HepG2 (cell line): ENCODE data around the gene MED13. TPM values are rescaled to one million over a fixed set of nuclear protein-coding genes. Genes with fewer than 3 reads are reported as not detected.
"Not testable (repeated sequence)": the region's sequence is repeated elsewhere in the genome, so short reads cannot be mapped to it uniquely, and the experiment has no call there.

Experiments used
- ATAC-seq: fragments of 200-7000 bp; cut with Tn5 transposase; 3 replicates; pipeline ENCODE4 v1.9.1; 2020; ENCODE audit warnings: mild to moderate bottlenecking, moderate library complexity
- BruUV-seq: library from RNA; stranded (reverse); fragments of 400-500 nt; replicated peaks from 2 replicates; lab custom pipeline; 2021; lab: Mats Ljungman, UMichigan
- CTCF ChIA-PET: fragments of 300-600 bp; formaldehyde crosslinking; extraction: SDS; loops from one replicate; lab custom pipeline; 2021; ENCODE audit warnings: low total read pairs, inconsistent platforms, low intra/inter-chr PET ratio; lab: Yijun Ruan, JAX
- POLR2A ChIA-PET: fragments of 350-600 bp; sonication (Branson Sonifier 250); formaldehyde crosslinking; loops from one replicate; lab custom pipeline; 2020; ENCODE audit warnings: antibody characterized with exemption, inconsistent platforms; lab: Yijun Ruan, JAX
- DNase-seq: peaks from one replicate; pipeline ENCODE4 v3.0.0-alpha.2; 2015; ENCODE audit warnings: low spot score
- FAIRE-seq: peaks from 3 replicates; lab custom pipeline; 2011; peaks lifted over from hg19 to GRCh38; lab: Jason Lieb, UNC
- H2AFZ ChIP-seq: one replicate; pipeline ENCODE4 v1.6.1; 2011; ENCODE audit warnings: low read length, inconsistent platforms
- H3K27ac ChIP-seq: fragments of 300-600 bp; 3 replicates; pipeline ENCODE4 v1.8.0; 2011; ENCODE audit warnings: mixed run types, mild to moderate bottlenecking, mixed read lengths, low read length, inconsistent platforms; ENCODE audit not compliant: insufficient read depth; ENCODE audit errors: extremely low read length
- H3K27me3 ChIP-seq, 2 experiments: fragments of 200-600 bp in 1 of 2; 2 replicates in 1 of 2; 3 replicates in 1 of 2; pipeline versions ENCODE4 v1.6.0 to v1.8.0; 2011; ENCODE audit warnings: low read length in 2 of 2, mild to moderate bottlenecking in 2 of 2, moderate library complexity in 2 of 2, inconsistent platforms in 1 of 2; ENCODE audit not compliant: insufficient read depth in 2 of 2, control insufficient read depth in 1 of 2
- H3K36me3 ChIP-seq, 2 experiments: fragments of 200-600 bp in 1 of 2; replicated peaks in 1 of 2; 2 replicates in 1 of 2; 3 replicates in 1 of 2; pipeline versions ENCODE4 v1.5.1 to v1.8.0; 2011; ENCODE audit warnings: low read length in 2 of 2, inconsistent platforms in 1 of 2; ENCODE audit not compliant: insufficient read depth in 2 of 2, control insufficient read depth in 1 of 2
- H3K4me1 ChIP-seq: 2 replicates; pipeline ENCODE4 v1.5.1; 2012; ENCODE audit warnings: low read length, inconsistent platforms; ENCODE audit not compliant: insufficient read depth
- H3K4me2 ChIP-seq: 2 replicates; pipeline ENCODE4 v1.6.0; 2011; ENCODE audit warnings: low read depth, low read length, inconsistent platforms
- H3K4me3 ChIP-seq, 3 experiments: fragments of 200-600 bp in 1 of 3; sonication (generic), shearing (Covaris generic) in 1 of 3; replicated peaks in 1 of 3; 2 replicates each; pipeline ENCODE4 v1.5.1; 2011 to 2016; ENCODE audit warnings: low read length in 3 of 3, inconsistent platforms in 2 of 3, low read depth in 2 of 3, mild to moderate bottlenecking in 2 of 3, control low read depth in 1 of 3, mixed read lengths in 1 of 3; ENCODE audit not compliant: insufficient read depth in 1 of 3
- H3K79me2 ChIP-seq: one replicate; pipeline ENCODE4 v1.6.1; 2011; ENCODE audit warnings: low read length, inconsistent platforms; ENCODE audit not compliant: insufficient read depth
- H3K9ac ChIP-seq: 2 replicates; pipeline ENCODE4 v1.6.0; 2011; ENCODE audit warnings: mild to moderate bottlenecking, low read depth, low read length, inconsistent platforms; ENCODE audit not compliant: insufficient read depth
- H3K9me3 ChIP-seq: 2 replicates; pipeline ENCODE4 v1.5.1; 2012; ENCODE audit warnings: mild to moderate bottlenecking, low read length
- H4K20me1 ChIP-seq: 2 replicates; pipeline ENCODE4 v1.6.0; 2011; ENCODE audit warnings: inconsistent platforms, mild to moderate bottlenecking, low read length, moderate library complexity; ENCODE audit not compliant: insufficient read depth
- FOXA1 ChIP-seq, 2 experiments: fragments of 450-650 bp in 1 of 2; sonication (generic) in 1 of 2; formaldehyde crosslinking in 1 of 2; IDR thresholded peaks; 2 replicates each; pipeline versions ENCODE4 v1.4.0 to v1.6.1; 2016 to 2020; ENCODE audit warnings: missing genetic modification reagents in 1 of 2
- GATAD2A ChIP-seq: IDR thresholded peaks from 2 replicates; pipeline ENCODE4 v1.6.1; 2016
- HBP1 ChIP-seq: IDR thresholded peaks from 2 replicates; pipeline ENCODE4 v1.6.1; 2016; ENCODE audit warnings: low read depth, control low read depth
- MAFK ChIP-seq, 2 experiments: IDR thresholded peaks in 1 of 2; conservative IDR thresholded peaks in 1 of 2; 2 replicates each; pipeline ENCODE4 v1.6.1; 2011; ENCODE audit warnings: improper control_type of control experiment in 2 of 2, low read length in 2 of 2
- ZNF17 ChIP-seq: sonication (generic); formaldehyde crosslinking; IDR thresholded peaks from 2 replicates; pipeline ENCODE4 v1.5.0; 2020; ENCODE audit warnings: mild to moderate bottlenecking, missing genetic modification reagents
- ZNF34 ChIP-seq: sonication (generic); formaldehyde crosslinking; IDR thresholded peaks from 2 replicates; pipeline ENCODE4 v1.4.0; 2020; ENCODE audit warnings: mild to moderate bottlenecking, missing genetic modification reagents, borderline replicate concordance
- ZNF687 ChIP-seq: sonication (generic); formaldehyde crosslinking; IDR thresholded peaks from 2 replicates; pipeline ENCODE4 v1.5.1; 2020; ENCODE audit warnings: mild to moderate bottlenecking, missing genetic modification reagents, moderate library complexity
- WGBS: methylation state at CpG from one replicate; pipeline ENCODE4 v1.1.6; 2017; ENCODE audit warnings: low lambda C conversion rate; 5-methylcytosine and 5-hydroxymethylcytosine counted together
- in situ Hi-C: cut with HindIII; loops from 2 replicates; pipeline ENCODE4 v1.10.0; 2017; ENCODE audit warnings: low pct_unique_long_range_greater_than_20kb; ENCODE audit not compliant: extremely low pct_ligation_motif_present
- intact Hi-C: fragments of 100-400 bp; cut with micrococcal nuclease; formaldehyde crosslinking; loops from one replicate; pipeline ENCODE4 v1.10.0; 2022; ENCODE audit not compliant: unreplicated experiment
- polyA plus RNA-seq, 8 experiments: library from polyadenylated mRNA; depleted of rRNA in 3 of 8; stranded (reverse) in 7 of 8; unstranded in 1 of 8; fragments of >200 nt; fragmentation: Illumina TruSeq in 4 of 8; extraction: Trizol in 4 of 8; gene quantifications; 2 replicates each; pipeline versions ENCODE4 v1.2.1 to v1.2.3, GENCODE V29; 2011 to 2016; ENCODE audit warnings: low read depth in 4 of 8, missing spikeins in 1 of 8, mixed read lengths in 1 of 8; ENCODE audit not compliant: insufficient read depth in 1 of 8
- total RNA-seq, 5 experiments: library from RNA; depleted of rRNA; stranded (reverse); fragments of >200 nt; fragmentation: Illumina TruSeq; extraction: Trizol; gene quantifications; 2 replicates each; pipeline ENCODE4 v1.2.3, GENCODE V29; 2016; ENCODE audit warnings: low read depth in 1 of 5

Gene MED13
- total and polyA plus RNA-seq, 2 of the 13 experiments (the other 11 are each of a cell fraction or from before 2014, with no cell fraction given), result 27.4 to 69.1 TPM

- H4K20me1 ChIP-seq, FAIRE-seq, H3K36me3 ChIP-seq, H3K79me2 ChIP-seq, DNase-seq, BruUV-seq, H3K27me3 ChIP-seq, H3K27ac ChIP-seq, H2AFZ ChIP-seq, H3K9me3 ChIP-seq, CTCF ChIA-PET, intact Hi-C loops, H3K9ac ChIP-seq, in situ Hi-C loops, ATAC-seq, POLR2A ChIA-PET, H3K4me3 ChIP-seq: not testable (repeated sequence)
- TF ChIP-seq ZNF687, result peak; percentile 38; the same call in 1 of the 2 replicates
- WGBS, result 75% methylated on average over 21 of the region's 21 CpGs
- Histone ChIP-seq H3K4me1 (peaks cover 36% of the 10 kb centered on the region), H3K4me2 (0 out of 2 replicates have a peak overlapping the region, but pooled peaks have one; percentile 4)
These were observed 7.8 kb upstream of the MED13 start for GRCh38 chr17:62072855-62073254.

GRCh38 chr17:62070900-62071299, 5.8 kb upstream of the MED13 start:
- DNase-seq (no peak), FAIRE-seq (no peak), ATAC-seq (no peak)
- no peaks in the 10 kb centered on the region for H3K27me3 ChIP-seq
- H3K27ac ChIP-seq, result no peak overlapping the region
- H3K4me1 ChIP-seq, result peaks cover 37% of the 10 kb centered on the region
- CTCF ChIA-PET, result no interaction called here
- H3K9me3 ChIP-seq, result no peaks in the 10 kb centered on the region
- H2AFZ ChIP-seq, result no peak overlapping the region
- 81% methylated on average over 2 of the region's 2 CpGs for WGBS
- H3K4me3 ChIP-seq, result no peak overlapping the region
- H3K36me3 ChIP-seq, result no peaks in the 10 kb centered on the region
- no peaks in the 10 kb centered on the region for H4K20me1 ChIP-seq
- intact Hi-C loops, result no loop called here
- in situ Hi-C loops, result no loop called here
- H3K79me2 ChIP-seq, result no peaks in the 10 kb centered on the region
- no peak overlapping the region for H3K4me2 ChIP-seq
- POLR2A ChIA-PET, result interaction anchor here (1.8 kb wide), 1 partner anchor 15 kb away, joined by 5 read pairs; no protein-coding TSS in a partner anchor
- no peak overlapping the region for H3K9ac ChIP-seq
- no TSS peak for BruUV-seq
- TF ChIP-seq MAFK (conservative IDR thresholded peaks at IDR 0.05 in 1 of 2, IDR thresholded peaks at IDR 0.05 in 1 of 2; ENCODE audit: low read length in 2 of 2) (peak; percentile 97 to 98), FOXA1 (IDR thresholded peaks at IDR 0.05) (no peak), FOXA1 (CRISPR knock-in tag; IDR thresholded peaks at IDR 0.05) (no peak), ZNF17 (CRISPR knock-in tag) (no peak), GATAD2A (CRISPR knock-in tag) (no peak), ZNF34 (CRISPR knock-in tag) (no peak), HBP1 (CRISPR knock-in tag) (no peak)
